H1 (cell line): ENCODE results near the gene GRM1.

Source experiments
- CHD1 ChIP-seq: IDR thresholded peaks from 2 replicates; pipeline ENCODE4 v1.6.1; 2012; ENCODE audit warnings: low read depth, low read length, improper control_type of control experiment
- CREB1 ChIP-seq: IDR thresholded peaks from 2 replicates; pipeline ENCODE4 v1.6.1; 2012; ENCODE audit warnings: inconsistent platforms
- POLR2A ChIP-seq, 2 experiments: IDR thresholded peaks; 1 replicate in 1 of 2; 2 replicates in 1 of 2; pipeline ENCODE4 v1.6.1; 2011; ENCODE audit warnings: low read depth in 2 of 2, low read length in 2 of 2, mild to moderate bottlenecking in 2 of 2; ENCODE audit errors: control extremely low read depth in 1 of 2
- SIN3A ChIP-seq, 2 experiments: IDR thresholded peaks in 1 of 2; conservative IDR thresholded peaks in 1 of 2; 2 replicates each; pipeline ENCODE4 v1.6.1; 2011 to 2012; ENCODE audit warnings: low read length in 2 of 2, improper control_type of control experiment in 1 of 2, low read depth in 1 of 2, mild to moderate bottlenecking in 1 of 2

DNA sequence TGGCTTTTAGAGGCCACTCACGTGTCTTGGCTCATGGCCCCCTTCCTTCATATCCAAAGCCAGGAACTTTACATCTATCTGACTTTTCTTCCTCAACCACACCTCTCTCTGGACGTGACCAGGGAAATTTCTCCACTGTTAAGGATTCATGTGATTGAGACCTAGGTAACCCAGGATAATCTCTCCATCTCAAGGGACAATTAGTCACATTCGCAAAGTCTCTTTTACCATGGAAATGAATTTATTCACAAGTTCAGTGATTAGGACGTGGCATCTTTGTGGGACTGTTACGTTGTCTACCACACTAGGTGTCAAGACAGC is 287.3 kb downstream of the GRM1 start:
- TF ChIP-seq SIN3A (conservative IDR thresholded peaks at IDR 0.05 in 1 of 2, IDR thresholded peaks at IDR 0.05 in 1 of 2; ENCODE audit: low read depth in 1 of 2, low read length in 2 of 2) (no peak), CREB1 (no peak), POLR2A (IDR thresholded peaks at IDR 0.05; ENCODE audit: control extremely low read depth in 1 of 2, low read depth in 2 of 2, low read length in 2 of 2) (no peak), CHD1 (no peak)
